HEK293 (cell line): ENCODE measurements around the gene CFAP221.

Source experiments
- ZBTB11 ChIP-seq: fragments of 450-650 bp; formaldehyde crosslinking; conservative IDR thresholded peaks from 2 replicates; pipeline ENCODE4 v1.5.1; 2016; ENCODE audit warnings: low read depth, missing biosample characterization, missing genetic modification characterization
- ZNF10 ChIP-seq: fragments of 450-650 bp; formaldehyde crosslinking; IDR thresholded peaks from 2 replicates; pipeline ENCODE4 v1.5.1; 2017; ENCODE audit warnings: missing biosample characterization, missing genetic modification characterization
- ZNF138 ChIP-seq: fragments of 450-650 bp; formaldehyde crosslinking; IDR thresholded peaks from 2 replicates; pipeline ENCODE4 v1.5.1; 2016; ENCODE audit warnings: missing biosample characterization, missing genetic modification characterization, borderline replicate concordance
- ZNF211 ChIP-seq: fragments of 450-650 bp; formaldehyde crosslinking; IDR thresholded peaks from 2 replicates; pipeline ENCODE4 v1.5.1; 2016; ENCODE audit warnings: low read depth, missing biosample characterization, missing genetic modification characterization
- TF ChIP-seq, protein P1 (sequence below): fragments of 450-650 bp; formaldehyde crosslinking; IDR thresholded peaks from 2 replicates; pipeline ENCODE4 v1.5.1; 2017; ENCODE audit warnings: missing biosample characterization, missing genetic modification characterization

GRCh38 chr2:119574108-119574815 lies 30.0 kb downstream of the CFAP221 start:
- TF ChIP-seq ZBTB11 (tag by site-specific recombination) (no peak), ZNF211 (tag by site-specific recombination) (no peak), ZNF10 (no peak), ZNF138 (tag by site-specific recombination) (no peak)
- TF ChIP-seq, protein P1, sequence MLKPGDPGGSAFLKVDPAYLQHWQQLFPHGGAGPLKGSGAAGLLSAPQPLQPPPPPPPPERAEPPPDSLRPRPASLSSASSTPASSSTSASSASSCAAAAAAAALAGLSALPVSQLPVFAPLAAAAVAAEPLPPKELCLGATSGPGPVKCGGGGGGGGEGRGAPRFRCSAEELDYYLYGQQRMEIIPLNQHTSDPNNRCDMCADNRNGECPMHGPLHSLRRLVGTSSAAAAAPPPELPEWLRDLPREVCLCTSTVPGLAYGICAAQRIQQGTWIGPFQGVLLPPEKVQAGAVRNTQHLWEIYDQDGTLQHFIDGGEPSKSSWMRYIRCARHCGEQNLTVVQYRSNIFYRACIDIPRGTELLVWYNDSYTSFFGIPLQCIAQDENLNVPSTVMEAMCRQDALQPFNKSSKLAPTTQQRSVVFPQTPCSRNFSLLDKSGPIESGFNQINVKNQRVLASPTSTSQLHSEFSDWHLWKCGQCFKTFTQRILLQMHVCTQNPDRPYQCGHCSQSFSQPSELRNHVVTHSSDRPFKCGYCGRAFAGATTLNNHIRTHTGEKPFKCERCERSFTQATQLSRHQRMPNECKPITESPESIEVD = no peak
